ENCODE results near the gene PDHX. TPM values are rescaled to one million over a fixed set of nuclear protein-coding genes. Genes with fewer than 3 reads are reported as not detected.

PDHX gene
- total RNA-seq, 1 experiment from 2014 or later = 63.0 TPM

GRCh38 chr11:35029979-35030682 lies 113.7 kb downstream of the PDHX start:
- TF ChIP-seq REST (IDR thresholded peaks at IDR 0.05; ENCODE audit: insufficient read depth in 1 of 2, low read depth in 2 of 2, low read length in 1 of 2) (no peak), POLR2AphosphoS5 (IDR thresholded peaks at IDR 0.05; ENCODE audit: low read depth, low read length) (no peak), SIN3A (IDR thresholded peaks at IDR 0.05; ENCODE audit: borderline replicate concordance, insufficient read depth, low read depth, low read length) (no peak), CTCF (IDR thresholded peaks at IDR 0.05) (no peak), TCF7L2 (IDR thresholded peaks at IDR 0.05; ENCODE audit: low read depth, low read length) (no peak)
- TSS peak; percentile 99 for BruUV-seq (replicated peaks)
- Histone ChIP-seq H3K27ac (ENCODE audit: low read length) (peak overlapping the region; percentile 92), H3K36me3 (ENCODE audit: control insufficient read depth, insufficient read depth, low read length) (no peaks in the 10 kb centered on the region), H3K4me3 (ENCODE audit: low read depth in 2 of 2, low read length in 2 of 2) (peak overlapping the region in 1 of 2 experiments; percentile 26; a peak in 1 of 4 replicates), H3K4me1 (ENCODE audit: control insufficient read depth, insufficient read depth, low read length) (peaks cover 36% of the 10 kb centered on the region), H3K9me3 (ENCODE audit: control insufficient read depth, insufficient read depth, low read depth, low read length) (peaks cover 5% of the 10 kb centered on the region; the same call in 1 of the 2 replicates), H3K27me3 (ENCODE audit: control insufficient read depth, insufficient read depth, low read length) (no peaks in the 10 kb centered on the region)
- intact Hi-C loops (cut with micrococcal nuclease; ENCODE audit: unreplicated experiment) (loop anchor here (5.0 kb wide), 1 partner anchor 112 kb away; no protein-coding TSS in a partner anchor), in situ Hi-C loops (cut with HindIII; ENCODE audit: low pct_unique_long_range_greater_than_20kb, low sequenced_read_pairs) (no loop called here)
- DNase-seq (ENCODE audit: low read depth, low spot score) = peak; percentile 55
- POLR2A ChIA-PET = interaction anchor here (0.6 to 1.4 kb wide), 3 partner anchors 10 to 20 kb away, joined by 4 to 11 read pairs (median 8); no protein-coding TSS in a partner anchor
- CTCF ChIA-PET = interaction anchor here (0.6 kb wide), 1 partner anchor 288 kb away, joined by 3 read pairs; no protein-coding TSS in a partner anchor
- ATAC-seq = no peak

DNA sequence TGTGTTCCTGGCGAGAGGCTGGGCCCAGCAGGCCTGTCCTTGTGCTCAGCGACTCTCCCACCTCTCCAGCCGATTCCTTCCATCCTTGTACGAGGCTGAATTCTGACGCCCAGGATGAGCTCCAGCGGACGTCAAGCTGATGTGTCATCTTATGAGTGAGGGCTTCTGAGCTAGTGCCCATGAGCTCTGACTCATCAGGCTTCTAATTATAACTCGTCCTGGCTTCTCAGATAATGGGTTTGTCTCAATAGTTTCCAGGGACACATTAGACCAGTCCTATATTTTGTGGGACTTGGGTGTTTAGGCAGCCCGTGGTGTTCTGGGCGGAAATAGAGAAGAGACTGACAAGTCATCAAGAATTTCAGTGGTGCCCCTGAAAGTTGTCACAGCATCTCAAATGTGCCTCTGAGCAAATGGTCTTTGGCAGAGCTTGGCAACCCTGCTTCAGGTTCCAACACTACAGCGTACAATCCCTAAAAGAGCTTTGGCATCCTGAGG lies 114.3 kb downstream of the PDHX start:
- intact Hi-C loops (cut with micrococcal nuclease; ENCODE audit: unreplicated experiment) (loop anchor here (5.0 kb wide), 1 partner anchor 112 kb away; no protein-coding TSS in a partner anchor), in situ Hi-C loops (cut with HindIII; ENCODE audit: low pct_unique_long_range_greater_than_20kb, low sequenced_read_pairs) (no loop called here)
- DNase-seq (ENCODE audit: low read depth, low spot score) (peak; percentile 93), ATAC-seq (peak; percentile 94)
- TF ChIP-seq CTCF (IDR thresholded peaks at IDR 0.05) (no peak), SIN3A (IDR thresholded peaks at IDR 0.05; ENCODE audit: borderline replicate concordance, insufficient read depth, low read depth, low read length) (no peak), TCF7L2 (IDR thresholded peaks at IDR 0.05; ENCODE audit: low read depth, low read length) (no peak), POLR2AphosphoS5 (IDR thresholded peaks at IDR 0.05; ENCODE audit: low read depth, low read length) (no peak; the same call in 1 of the 2 replicates), REST (IDR thresholded peaks at IDR 0.05; ENCODE audit: insufficient read depth in 1 of 2, low read depth in 2 of 2, low read length in 1 of 2) (no peak)
- BruUV-seq (replicated peaks) = no TSS peak
- no peaks in the 10 kb centered on the region for H3K36me3 ChIP-seq (ENCODE audit: control insufficient read depth, insufficient read depth, low read length)
- peaks cover 36% of the 10 kb centered on the region for H3K4me1 ChIP-seq (ENCODE audit: control insufficient read depth, insufficient read depth, low read length)
- ChIA-PET CTCF (interaction anchor here (0.6 to 1.5 kb wide), 2 partner anchors 30 to 289 kb away, joined by 3 to 4 read pairs; no protein-coding TSS in a partner anchor), POLR2A (interaction anchor here (0.6 to 1.4 kb wide), 8 partner anchors 13 to 109 kb away, joined by 3 to 23 read pairs (median 6); no protein-coding TSS in a partner anchor)
- H3K27me3 ChIP-seq (ENCODE audit: control insufficient read depth, insufficient read depth, low read length) = no peaks in the 10 kb centered on the region
- H3K4me3 ChIP-seq (ENCODE audit: low read depth in 2 of 2, low read length in 2 of 2) = peak overlapping the region in 1 of 2 experiments; percentile 26; a peak in 1 of 4 replicates
- peaks cover 5% of the 10 kb centered on the region; the same call in 1 of the 2 replicates for H3K9me3 ChIP-seq (ENCODE audit: control insufficient read depth, insufficient read depth, low read depth, low read length)
- peak overlapping the region; percentile 92 for H3K27ac ChIP-seq (ENCODE audit: low read length)

Measured in Panc1 (cell line).